GM19455 (cell line): ENCODE results near the gene ADARB2.

Experiments used
- ATAC-seq: cut with Tn5 transposase; IDR thresholded peaks from one replicate; pipeline ENCODE4 v1.9.1; 2021; ENCODE audit not compliant: unreplicated experiment

The ADARB2 gene

GRCh38 chr10:1274701-1275544 lies 462.4 kb downstream of the ADARB2 start:
- no peak for ATAC-seq

- no peak for ATAC-seq
Observed at GRCh38 chr10:1274111-1274661, 463.1 kb downstream of the ADARB2 start.

- ATAC-seq: no peak
Observed at GRCh38 chr10:1273372-1274105, 463.8 kb downstream of the ADARB2 start.

GRCh38 chr10:1272777-1273161 lies 464.6 kb downstream of the ADARB2 start:
- no peak for ATAC-seq

GRCh38 chr10:1272079-1272776 lies 465.1 kb downstream of the ADARB2 start:
- no peak for ATAC-seq

- no peak for ATAC-seq
Observed at GRCh38 chr10:1270906-1271305, 466.4 kb downstream of the ADARB2 start.

- no peak for ATAC-seq
Observed at GRCh38 chr10:1270490-1270889, 466.8 kb downstream of the ADARB2 start.

- no peak for ATAC-seq
Observed at GRCh38 chr10:1268831-1269230, 468.5 kb downstream of the ADARB2 start.

- no peak for ATAC-seq
Observed at GRCh38 chr10:1267568-1267967, 469.8 kb downstream of the ADARB2 start.

- ATAC-seq: no peak
Observed at GRCh38 chr10:1267148-1267547, 470.2 kb downstream of the ADARB2 start.

- no peak for ATAC-seq
Observed at GRCh38 chr10:1266033-1266802, 471.1 kb downstream of the ADARB2 start.

GRCh38 chr10:1264001-1264400 lies 473.3 kb downstream of the ADARB2 start:
- ATAC-seq: no peak

GRCh38 chr10:1257274-1257673 lies 480.1 kb downstream of the ADARB2 start:
- no peak for ATAC-seq

- ATAC-seq: no peak
Observed at GRCh38 chr10:1256432-1256725, 480.9 kb downstream of the ADARB2 start.

- ATAC-seq: no peak
Observed at GRCh38 chr10:1255600-1256431, 481.5 kb downstream of the ADARB2 start.

- ATAC-seq: no peak
Observed at GRCh38 chr10:1255118-1255517, 482.2 kb downstream of the ADARB2 start.

- no peak for ATAC-seq
Observed at GRCh38 chr10:1253523-1254353, 483.6 kb downstream of the ADARB2 start.

GRCh38 chr10:1251769-1252168 lies 485.6 kb downstream of the ADARB2 start:
- ATAC-seq: no peak
